B cell (primary cell): ENCODE data around the gene ME1.

Experiments
- CTCF ChIP-seq: fragments of 200-600 bp; IDR thresholded peaks from one replicate; pipeline ENCODE4 v1.8.0; 2022; ENCODE audit warnings: antibody characterized with exemption, mild to moderate bottlenecking
- EZH2 ChIP-seq: IDR thresholded peaks from 2 replicates; pipeline ENCODE4 v1.6.1; 2012; ENCODE audit warnings: borderline replicate concordance, low read depth, mild to moderate bottlenecking, moderate library complexity, low read length; ENCODE audit not compliant: insufficient read depth, poor library complexity, severe bottlenecking

- TF ChIP-seq CTCF (no peak), EZH2 (no peak)
Observed at GRCh38 chr6:83190626-83191025, 240.2 kb downstream of the ME1 start.
